Renal pelvis (tissue), 4 donors: Measurements from ENCODE around the gene C1orf198. TPM values are rescaled to one million over a fixed set of nuclear protein-coding genes. Genes with fewer than 3 reads are reported as not detected.

Source experiments
- DNase-seq: peaks from one replicate; pipeline ENCODE4 v3.0.0-alpha.2; 2013
- polyA plus RNA-seq, 3 donors: library from polyadenylated mRNA; unstranded; fragments of 120-200 nt; gene quantifications; one replicate each; pipeline ENCODE4 v1.2.1, GENCODE V29; 2013; ENCODE audit not compliant: insufficient read length in 3 of 3

The C1orf198 gene
- polyA plus RNA-seq, 3 donors = 72.6 to 91.2 (median 83.6) TPM

DNA sequence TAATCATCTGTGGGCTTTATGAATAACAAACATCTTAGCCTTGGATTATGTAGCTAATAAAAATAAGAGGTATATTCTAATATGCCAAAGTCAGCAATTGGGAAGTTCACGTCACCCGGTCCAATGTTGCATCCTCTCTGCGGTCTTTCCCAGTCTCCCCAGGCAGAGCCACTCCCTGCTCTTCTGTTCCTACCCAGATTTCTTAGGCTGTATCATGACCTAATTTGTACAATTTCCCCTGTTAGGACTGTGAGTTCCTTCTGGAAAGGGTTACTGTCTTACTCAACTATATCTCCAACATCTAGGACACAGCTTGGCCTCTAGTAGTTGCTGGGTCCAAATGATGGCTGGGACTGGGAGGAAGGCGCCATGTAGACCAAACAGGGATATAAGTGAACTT, 29.8 kb upstream of the C1orf198 start:
- DNase-seq = no peak

DNA sequence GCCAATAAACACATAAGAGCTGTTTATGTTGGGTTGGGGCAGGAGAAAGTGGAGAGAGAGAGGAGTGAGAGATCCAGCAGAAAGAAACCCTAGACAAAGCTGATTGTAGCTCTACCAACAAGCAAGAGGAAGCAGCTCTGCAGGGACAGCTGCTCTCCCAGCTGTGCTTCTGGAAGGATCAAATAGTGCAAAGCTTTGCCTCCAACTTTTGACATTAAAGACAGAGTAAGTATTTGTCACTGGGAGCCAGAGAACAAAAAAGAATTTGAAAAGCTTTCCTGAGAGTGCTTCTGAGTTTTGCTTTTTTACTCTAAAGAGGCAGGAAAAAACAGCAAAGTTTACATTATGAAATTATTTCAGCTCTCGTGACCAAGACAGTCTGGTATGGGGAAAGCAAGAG, 28.5 kb upstream of the C1orf198 start:
- DNase-seq = no peak

DNA sequence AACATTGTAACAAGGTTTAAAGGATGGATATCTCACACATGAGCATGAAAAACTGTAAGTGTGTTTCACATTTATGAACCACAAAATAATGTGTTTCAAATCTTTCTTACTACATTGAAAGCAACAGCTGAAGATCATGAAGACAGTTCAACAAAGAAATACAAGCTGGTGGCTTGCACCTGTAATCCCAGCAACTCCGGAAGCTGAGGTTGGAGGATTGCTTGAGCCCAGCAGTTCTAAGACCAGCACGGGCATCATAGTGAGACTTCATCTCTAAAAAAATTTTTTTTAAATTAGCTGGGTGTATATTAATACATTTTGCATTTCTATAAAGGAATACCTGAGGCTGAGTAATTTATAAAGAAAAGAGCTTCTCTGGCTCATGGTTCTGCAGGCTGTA, 27.1 kb upstream of the C1orf198 start:
- no peak for DNase-seq

DNA sequence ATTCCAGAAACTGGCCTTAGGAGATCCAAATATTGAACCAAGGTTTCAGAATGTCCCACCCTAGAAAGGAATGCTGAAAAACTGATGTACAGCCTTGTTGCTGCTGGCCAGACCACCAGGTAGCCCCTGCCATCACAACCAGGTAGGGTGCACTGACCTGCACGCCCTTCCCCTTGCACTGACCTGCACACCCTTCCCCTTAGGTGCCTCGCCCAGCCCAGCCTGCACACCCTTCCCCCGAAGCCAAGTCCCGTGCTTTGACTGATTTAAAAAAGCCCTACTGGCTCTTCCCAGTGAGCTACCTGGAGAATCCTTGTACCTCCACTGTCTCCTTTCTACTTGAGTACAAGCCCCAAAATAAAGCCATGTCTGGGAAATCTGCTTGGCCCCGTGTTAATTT, 26.3 kb upstream of the C1orf198 start:
- DNase-seq = no peak

DNA sequence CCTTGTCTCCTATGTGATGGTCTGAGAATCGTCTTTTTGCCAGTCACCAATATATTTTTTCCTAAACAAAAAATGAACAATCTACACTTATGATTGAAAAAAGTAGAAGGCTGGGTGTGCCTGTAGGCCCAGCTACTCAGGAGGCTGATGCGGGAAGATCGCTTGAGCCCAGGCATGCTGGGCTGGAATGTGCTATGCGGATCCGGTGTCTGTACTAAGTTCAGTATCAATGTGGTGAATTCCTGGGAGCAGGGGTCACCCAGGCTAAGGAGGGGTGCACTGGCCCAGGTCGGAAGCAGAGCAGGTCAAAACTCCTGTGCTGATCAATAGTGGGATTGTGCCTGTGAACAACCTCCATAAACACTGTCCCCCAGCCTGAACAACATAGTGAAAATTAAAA, 25.7 kb upstream of the C1orf198 start:
- DNase-seq = no peak

DNA sequence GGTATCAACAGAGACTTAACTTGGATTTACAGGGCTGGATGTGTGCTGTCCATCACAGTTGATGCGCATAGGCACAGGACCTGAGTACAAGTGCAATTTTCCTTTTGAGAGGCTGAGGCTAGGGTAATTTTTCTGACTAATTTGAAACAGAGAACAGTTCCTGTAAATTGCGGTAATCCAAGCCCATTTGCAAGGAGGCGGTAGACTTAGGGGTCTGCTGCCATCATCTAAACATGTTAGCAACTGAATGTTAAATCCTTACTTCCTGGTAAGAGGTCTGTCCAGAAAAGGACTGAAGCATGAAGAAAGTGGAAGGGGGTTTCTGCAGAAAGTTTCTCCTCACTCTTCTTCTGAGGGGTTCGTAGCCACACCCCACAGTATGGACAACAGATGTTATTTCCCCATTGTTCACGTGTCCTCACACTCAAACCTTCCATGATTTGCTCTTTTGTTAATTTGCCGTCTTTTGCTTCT, 23.7 kb upstream of the C1orf198 start:
- DNase-seq = no peak

DNA sequence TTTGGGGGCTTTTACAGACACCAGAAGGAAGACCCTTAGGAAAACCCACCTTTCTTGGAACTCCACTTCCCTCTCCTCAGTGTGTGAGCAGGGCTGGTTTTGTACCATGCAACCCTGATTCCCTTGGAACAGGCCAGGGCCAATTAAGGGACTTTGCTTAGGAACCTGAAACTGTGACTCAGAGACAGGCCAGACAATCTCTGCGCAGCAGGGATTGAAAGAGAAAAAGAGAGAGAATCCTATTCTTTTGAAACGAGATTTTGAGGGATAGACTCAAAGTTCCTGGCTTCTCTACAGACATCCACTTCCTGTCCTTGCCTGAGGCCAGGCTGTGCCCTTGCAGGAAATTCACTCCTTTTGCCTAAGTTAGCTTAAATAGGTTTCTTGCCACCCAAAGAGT, 23.1 kb upstream of the C1orf198 start:
- DNase-seq = no peak

DNA sequence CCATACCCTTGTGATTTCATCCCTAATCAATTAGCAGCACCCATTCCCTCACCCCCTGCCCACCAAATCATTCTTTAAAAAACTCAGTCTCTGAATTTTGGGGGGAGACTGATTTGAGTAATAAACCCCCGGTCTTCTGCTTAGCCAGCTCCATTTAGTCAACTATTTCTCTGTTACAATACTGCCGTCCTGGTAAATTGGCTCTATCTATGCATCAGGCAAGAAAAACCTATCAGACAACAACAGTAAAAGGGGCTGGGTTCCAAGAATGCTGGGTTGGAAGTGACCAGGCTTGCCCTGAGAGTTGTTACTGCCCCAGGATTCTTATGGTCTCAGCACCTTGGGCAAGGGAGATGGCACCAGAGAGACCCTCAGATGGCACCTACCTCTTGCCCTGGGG, 16.3 kb upstream of the C1orf198 start:
- DNase-seq = no peak

DNA sequence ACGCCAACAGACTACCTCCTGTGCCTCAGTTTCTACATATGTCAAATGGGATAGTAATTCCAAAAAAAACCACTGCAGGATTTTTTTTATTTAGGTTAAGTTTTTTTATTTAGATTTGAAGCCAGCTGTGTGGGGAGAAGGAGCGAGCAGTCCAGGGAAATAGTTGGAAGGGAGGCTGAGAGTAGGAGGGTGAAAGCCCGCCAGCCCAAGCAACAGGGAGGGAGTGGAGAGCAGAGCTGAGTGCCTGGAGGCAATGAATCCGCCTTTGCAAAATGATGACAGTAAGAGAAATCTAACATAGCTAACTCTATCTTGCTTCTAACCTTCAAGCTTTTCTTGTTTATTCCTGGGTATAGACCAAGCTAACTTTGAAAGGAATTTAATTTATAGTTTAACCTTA, 15.6 kb upstream of the C1orf198 start:
- no peak for DNase-seq

DNA sequence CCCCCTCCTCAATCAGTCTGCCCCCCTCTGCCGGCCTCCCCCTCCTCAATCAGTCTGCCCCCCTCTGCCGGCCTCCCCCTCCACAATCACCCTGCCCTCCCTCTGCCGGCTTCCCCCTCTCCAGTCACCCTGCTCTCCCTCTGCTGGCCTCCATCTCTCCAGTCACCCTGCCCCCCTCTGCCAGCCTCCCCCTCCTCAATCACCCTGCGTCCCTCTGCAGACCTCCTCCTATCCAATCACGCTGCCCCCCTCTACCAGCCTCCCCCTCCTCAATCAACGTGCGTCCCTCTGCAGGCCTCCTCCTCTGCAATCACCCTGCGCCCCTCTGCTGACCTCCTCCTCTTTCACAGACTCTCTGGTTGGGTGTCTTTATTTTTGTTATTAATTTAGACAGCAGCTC, 11.5 kb upstream of the C1orf198 start:
- no peak for DNase-seq

DNA sequence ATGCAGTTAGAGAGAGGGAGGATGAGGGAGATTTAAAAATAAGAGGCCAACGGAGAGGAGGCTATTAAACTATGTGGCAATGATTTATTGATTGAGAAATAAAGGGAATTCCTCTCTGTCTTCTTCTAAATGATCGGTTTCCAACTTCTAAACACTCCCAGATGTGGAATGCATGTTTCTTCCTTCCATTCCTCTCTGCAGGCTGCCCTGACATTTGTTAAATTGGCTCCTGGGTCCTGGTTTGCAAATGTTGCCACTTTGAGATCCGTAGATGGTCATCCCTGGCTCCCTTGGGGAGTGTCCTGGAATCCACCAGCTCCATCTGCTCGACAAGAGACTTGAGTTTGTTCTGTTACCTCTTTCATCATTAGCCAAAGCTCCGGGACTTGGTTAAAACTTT, 10.3 kb upstream of the C1orf198 start:
- no peak for DNase-seq

DNA sequence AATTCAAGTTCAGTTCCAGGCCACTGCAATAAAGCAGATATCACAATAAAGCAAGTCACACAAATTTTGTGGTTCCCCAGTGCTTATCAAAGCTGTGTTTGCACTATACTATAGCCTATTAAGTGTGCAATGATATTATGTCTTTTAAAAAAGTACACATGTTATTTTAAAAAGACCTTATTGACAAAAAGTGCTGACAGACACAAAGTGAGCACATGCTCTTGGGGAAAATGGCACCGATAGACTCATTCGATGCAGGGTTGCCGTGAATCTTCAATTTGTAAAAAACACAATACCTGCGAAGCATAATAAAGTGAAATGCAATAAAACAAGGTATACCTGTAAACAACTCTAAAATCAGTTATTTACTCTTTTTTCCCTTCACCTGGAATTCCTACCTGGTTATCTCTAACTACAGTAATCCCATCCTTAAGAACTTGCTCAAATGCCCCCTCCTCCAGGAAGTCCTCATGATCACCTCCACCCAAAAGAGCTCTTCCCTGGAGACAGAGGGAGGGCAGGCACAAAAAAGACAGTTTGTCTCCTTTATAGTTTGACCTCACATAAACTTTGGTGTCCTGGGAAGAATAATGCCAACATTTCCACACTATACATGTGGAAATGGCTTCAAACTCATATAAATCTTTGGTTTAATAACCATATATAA, 9.7 kb upstream of the C1orf198 start:
- DNase-seq = no peak

DNA sequence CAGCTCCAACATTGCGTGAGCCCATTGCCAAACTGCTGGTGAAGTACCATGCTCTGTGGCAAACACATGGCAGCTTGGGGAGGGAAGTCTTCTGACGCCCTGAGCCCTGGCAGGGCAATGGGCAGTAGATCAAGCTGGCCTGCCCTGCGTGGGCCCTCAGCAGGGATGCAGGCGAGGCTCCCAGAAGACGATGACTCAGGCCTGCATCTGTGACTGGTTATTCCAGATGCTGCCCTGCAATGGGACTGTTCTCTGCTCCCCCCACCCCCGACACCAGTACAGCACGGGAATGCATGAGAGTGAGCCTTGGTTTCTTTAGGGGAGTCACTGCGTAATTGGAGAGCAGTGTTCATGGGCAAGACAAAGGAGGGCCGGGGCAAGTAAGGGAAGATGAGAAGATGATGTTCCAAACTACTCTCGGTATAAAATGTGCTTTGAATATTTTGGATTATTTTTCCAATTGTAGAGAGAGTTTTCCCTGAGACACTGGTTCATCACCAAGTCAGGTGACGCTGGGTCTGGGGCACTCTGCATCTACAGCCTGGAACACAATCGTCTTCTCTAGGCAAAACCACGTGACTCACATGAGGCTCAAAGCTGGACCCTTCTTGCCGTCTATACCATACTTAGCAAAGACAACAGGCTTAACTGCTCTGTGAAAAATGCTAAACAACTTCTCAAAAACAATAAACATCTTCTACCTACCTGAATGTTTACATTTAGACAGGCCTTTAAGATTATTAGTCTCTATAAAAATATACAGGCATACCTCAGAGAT, 9.0 kb upstream of the C1orf198 start:
- DNase-seq = no peak

DNA sequence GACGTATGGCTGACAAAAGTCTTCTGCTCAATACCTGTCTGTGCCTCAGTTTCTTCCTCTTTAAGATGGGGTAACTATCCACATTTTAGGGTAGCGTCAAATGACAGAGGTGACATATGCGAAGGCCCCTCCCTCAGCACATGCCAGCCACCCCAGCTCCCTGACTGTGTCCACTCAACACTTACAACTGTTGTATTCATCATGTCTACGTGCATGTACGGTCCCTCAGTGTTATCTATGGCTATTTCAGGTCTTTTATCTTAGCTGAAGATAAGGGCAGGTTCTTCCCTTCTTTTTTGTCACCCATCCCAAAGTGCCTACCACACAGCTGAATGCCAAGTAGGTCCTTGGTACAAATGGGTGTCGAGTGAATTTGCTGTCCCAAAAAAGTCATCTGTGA, 8.3 kb upstream of the C1orf198 start:
- no peak for DNase-seq

DNA sequence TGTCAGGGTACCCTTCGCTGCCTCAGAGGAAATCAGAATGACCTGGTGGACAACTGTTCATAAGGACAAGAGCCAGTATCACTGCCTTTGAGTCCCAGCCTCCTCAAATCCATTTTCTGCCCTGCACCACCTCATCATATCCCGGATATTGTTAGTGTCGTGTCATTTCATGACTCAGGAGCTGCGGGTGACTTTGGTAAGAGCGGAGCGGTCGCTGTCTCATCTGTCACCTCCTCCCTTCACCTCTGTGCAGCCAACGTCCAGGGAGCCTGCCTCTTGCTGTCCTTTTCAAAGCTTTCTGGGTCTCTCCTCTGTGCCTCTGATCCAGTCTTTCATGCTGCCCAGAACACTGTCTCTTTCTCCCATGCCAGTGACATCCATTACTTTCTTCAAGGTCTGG, 7.0 kb upstream of the C1orf198 start:
- DNase-seq = no peak

DNA sequence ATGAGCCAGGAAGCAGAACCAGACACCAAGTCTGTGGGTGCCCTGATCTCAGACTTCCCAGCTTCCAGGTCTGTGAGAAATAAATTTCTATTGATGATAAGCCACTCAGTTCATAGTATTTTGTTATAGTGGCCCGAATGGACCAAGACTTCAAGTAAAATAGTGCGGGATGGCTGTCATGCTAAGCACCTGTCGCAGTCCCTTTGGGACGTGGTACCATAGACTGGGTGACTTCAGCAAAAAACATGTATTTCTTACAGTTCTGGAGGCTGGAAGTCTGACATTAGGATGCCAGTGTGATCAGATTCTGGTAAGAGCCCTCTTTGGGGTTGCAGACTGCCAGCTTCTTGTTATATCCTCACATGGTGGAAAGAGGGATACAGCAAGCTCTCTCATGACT, 2.6 kb upstream of the C1orf198 start:
- DNase-seq = no peak

DNA sequence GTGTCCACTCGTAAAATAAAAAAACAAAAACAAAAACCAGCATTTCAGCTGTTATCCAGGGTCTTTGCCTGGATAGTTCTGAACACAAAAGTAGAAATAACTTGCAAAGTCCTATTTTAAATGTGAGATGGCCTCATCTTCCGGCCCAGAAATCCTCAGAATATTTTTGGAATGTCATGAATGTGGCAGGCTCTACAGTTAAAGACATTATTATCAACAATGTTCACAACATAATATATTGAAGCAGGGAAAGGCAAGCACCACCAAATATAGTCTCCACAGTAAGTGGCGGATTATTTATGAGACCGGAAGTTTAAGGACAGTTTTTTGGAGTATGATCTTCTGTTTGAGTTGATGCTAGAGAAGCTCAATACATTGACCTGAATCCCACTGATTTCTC, 1.2 kb upstream of the C1orf198 start:
- DNase-seq = no peak

DNA sequence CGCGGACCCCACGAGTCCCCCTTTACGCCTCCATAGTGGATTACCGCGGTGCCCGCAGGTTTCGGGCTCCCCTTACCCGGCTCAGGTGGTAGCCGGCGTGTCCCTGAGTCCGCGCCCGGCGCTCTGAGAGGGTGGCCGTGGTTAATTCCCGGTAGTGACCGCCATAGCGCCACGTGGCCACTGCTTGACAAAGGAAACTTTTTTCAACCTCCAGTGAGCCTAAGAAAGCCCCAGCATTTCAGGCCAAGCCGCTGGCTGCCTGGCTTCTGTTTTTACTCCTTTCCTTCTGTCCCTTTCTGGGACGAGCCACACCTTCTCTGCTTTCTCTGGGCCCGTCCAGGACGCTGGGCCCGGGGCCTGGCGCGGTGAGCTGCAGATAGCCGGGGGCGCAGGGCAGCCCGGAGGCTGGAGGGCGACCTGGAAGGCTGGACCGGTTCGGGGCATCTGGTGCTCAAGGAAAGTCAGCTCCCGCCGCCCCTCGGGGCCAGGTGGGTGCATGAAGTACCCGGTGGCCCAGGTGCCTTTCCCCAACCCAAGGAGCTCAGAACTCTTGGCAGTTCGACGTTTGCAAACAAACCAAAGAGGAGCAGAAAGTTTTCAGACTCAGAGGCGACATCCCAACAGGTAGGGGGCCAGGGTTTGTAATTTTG, 540 bp upstream of the C1orf198 start:
- no peak for DNase-seq

DNA sequence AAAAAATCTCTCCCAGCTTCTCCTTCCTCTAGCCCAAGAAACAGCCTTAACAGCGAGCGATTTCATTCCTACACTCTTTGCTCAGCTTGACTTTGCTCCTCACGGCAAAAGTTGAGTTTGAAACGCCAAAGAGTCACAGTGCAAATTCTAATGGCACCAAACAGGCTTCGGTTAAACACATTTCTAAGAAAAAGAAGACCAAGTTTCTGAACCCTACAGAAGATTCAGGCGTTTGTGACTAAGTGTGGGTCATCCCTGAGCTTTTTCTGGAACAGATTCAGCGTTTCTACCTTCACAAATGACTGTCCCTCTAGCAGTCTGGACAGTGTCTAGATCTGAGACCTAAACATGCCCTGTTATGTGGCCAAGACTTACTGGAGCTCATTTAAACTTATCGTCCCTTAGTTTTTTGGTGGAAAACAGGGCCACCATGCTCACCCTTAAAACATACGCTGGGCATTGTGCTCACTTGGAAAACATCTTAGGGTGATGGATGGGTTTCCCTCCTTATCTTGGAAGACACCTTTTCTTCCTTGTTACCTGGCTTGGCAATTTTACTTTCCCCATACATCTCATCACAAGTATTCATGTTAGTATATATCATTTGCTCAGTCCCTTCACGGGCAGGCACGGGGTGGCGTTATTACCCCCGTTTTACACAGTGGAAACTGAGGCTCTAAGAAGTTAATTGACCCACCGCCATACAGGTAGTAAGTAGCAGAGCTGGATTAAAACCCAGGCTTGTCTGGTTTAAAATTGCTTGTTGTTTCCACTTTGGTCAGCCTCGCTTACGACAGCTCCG, 1.0 kb downstream of the C1orf198 start:
- DNase-seq = no peak

DNA sequence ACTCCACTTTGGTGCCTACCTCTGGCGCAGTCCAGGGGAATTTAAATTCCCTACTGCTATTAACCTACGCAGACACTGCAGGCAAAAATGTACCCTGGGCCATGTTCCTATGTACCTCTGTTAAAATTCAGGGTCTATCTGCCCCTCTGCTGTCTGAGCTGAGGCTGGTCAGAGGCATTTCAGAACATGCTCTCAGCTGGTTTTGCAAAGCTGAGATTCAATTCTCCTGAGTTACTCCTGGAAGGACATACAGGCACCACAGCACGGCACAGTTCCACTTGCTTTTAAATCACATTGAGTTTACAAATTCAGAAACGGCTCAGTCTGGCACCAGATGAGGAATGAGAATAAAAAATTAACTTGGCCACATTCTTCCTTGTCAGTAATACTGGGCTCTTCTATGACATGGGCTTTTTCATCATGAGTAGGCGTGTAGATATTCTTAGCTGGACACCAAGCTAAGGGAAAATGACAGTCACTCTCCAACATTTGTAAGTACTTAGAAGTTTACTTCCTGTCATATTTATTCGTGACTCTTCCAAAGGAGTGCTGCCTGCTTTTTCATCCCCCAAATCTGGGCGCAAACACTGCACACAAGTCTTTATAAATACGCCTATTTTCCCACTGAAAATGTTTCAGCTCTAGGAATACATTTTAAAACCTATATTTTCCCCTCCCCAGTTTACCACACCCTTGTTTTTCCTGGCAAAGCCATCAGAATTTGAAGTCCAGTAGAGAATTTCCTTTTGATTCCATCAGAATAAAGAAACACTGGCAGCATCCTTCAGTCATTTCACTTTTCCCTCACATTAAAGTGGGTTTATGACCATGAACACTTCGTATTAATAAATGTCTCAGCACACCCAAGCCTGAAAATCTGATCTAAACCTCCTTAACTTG, 1.9 kb downstream of the C1orf198 start:
- no peak for DNase-seq
